IPS-11a (cell line): ENCODE results near the gene STARD13.

Source experiments
- H3K4me3 ChIP-seq: one replicate; pipeline ENCODE4 v1.5.1; 2013; ENCODE audit warnings: low read depth, low read length, control low read depth

Gene STARD13

GRCh38 chr13:33204130-33204927, 81.2 kb downstream of the STARD13 start:
- H3K4me3 ChIP-seq, result no peak overlapping the region

- H3K4me3 ChIP-seq, result no peak overlapping the region
These were observed 82.8 kb downstream of the STARD13 start for GRCh38 chr13:33202644-33203169.

GRCh38 chr13:33201659-33202058, 83.9 kb downstream of the STARD13 start:
- H3K4me3 ChIP-seq, result no peak overlapping the region

- H3K4me3 ChIP-seq, result no peak overlapping the region
These were observed 86.2 kb downstream of the STARD13 start for GRCh38 chr13:33199289-33199850.

- H3K4me3 ChIP-seq, result no peak overlapping the region
These were observed 88.0 kb downstream of the STARD13 start for GRCh38 chr13:33197541-33197971.

- no peak overlapping the region for H3K4me3 ChIP-seq
These were observed 88.8 kb downstream of the STARD13 start for GRCh38 chr13:33196767-33197166.

GRCh38 chr13:33195693-33196464, 89.7 kb downstream of the STARD13 start:
- no peak overlapping the region for H3K4me3 ChIP-seq

- no peak overlapping the region for H3K4me3 ChIP-seq
These were observed 90.5 kb downstream of the STARD13 start for GRCh38 chr13:33194820-33195692.

- no peak overlapping the region for H3K4me3 ChIP-seq
These were observed 92.1 kb downstream of the STARD13 start for GRCh38 chr13:33193428-33193974.

- H3K4me3 ChIP-seq, result no peak overlapping the region
These were observed 93.9 kb downstream of the STARD13 start for GRCh38 chr13:33191425-33192210.

GRCh38 chr13:33189470-33189869, 96.1 kb downstream of the STARD13 start:
- H3K4me3 ChIP-seq, result no peak overlapping the region

GRCh38 chr13:33188093-33188882, 97.3 kb downstream of the STARD13 start:
- H3K4me3 ChIP-seq, result no peak overlapping the region

GRCh38 chr13:33186861-33187291, 98.7 kb downstream of the STARD13 start:
- no peak overlapping the region for H3K4me3 ChIP-seq

GRCh38 chr13:33185853-33186252, 99.7 kb downstream of the STARD13 start:
- H3K4me3 ChIP-seq, result no peak overlapping the region

GRCh38 chr13:33184530-33184929, 101.0 kb downstream of the STARD13 start:
- no peak overlapping the region for H3K4me3 ChIP-seq

GRCh38 chr13:33184112-33184490, 101.5 kb downstream of the STARD13 start:
- H3K4me3 ChIP-seq, result no peak overlapping the region

- H3K4me3 ChIP-seq, result no peak overlapping the region
These were observed 102.0 kb downstream of the STARD13 start for GRCh38 chr13:33183431-33184111.

GRCh38 chr13:33182729-33183128, 102.8 kb downstream of the STARD13 start:
- H3K4me3 ChIP-seq, result no peak overlapping the region
